ENCODE measurements around the gene PODXL. TPM values are rescaled to one million over a fixed set of nuclear protein-coding genes. Genes with fewer than 3 reads are reported as not detected.

Gene PODXL
- total and polyA plus RNA-seq, 4 donors = 1.2 to 3.6 (median 1.6) TPM

GRCh38 chr7:131581241-131582051 lies 25.0 kb upstream of the PODXL start:
- no peak for DNase-seq (ENCODE audit: low spot score)
- Histone ChIP-seq H3K36me3 (ENCODE audit: control insufficient read depth in 4 of 4, insufficient read depth in 3 of 4, low read depth in 1 of 4, low read length in 3 of 4) (no peaks in the 10 kb centered on the region), H3K9me3 (ENCODE audit: control insufficient read depth in 4 of 4, low read length in 3 of 4) (no peaks in the 10 kb centered on the region), H3K4me3 (ENCODE audit: low read depth in 1 of 3, low read length in 3 of 3) (no peak overlapping the region), H3K27ac (ENCODE audit: low read depth in 1 of 2, low read length in 2 of 2) (no peak overlapping the region), H3K27me3 (ENCODE audit: control insufficient read depth in 4 of 4, insufficient read depth in 4 of 4, low read length in 3 of 4) (no peaks in the 10 kb centered on the region), H3K4me1 (ENCODE audit: control insufficient read depth in 4 of 4, insufficient read depth in 4 of 4, low read length in 3 of 4) (no peaks in the 10 kb centered on the region), H3K9ac (ENCODE audit: low read depth in 1 of 2, low read length in 2 of 2) (no peak overlapping the region)
- TF ChIP-seq HNF4A (conservative IDR thresholded peaks at IDR 0.05) (no peak), NR2F2 (IDR thresholded peaks at IDR 0.05) (peak; percentile 87), HNF4G (IDR thresholded peaks at IDR 0.05) (no peak), JUND (IDR thresholded peaks at IDR 0.05) (no peak)
- WGBS = 60% methylated on average over 16 of the region's 16 CpGs

GRCh38 chr7:131578602-131579001 lies 22.2 kb upstream of the PODXL start:
- no peaks in the 10 kb centered on the region for H3K4me1 ChIP-seq (ENCODE audit: control insufficient read depth in 4 of 4, insufficient read depth in 4 of 4, low read length in 3 of 4)
- H3K9me3 ChIP-seq (ENCODE audit: control insufficient read depth in 4 of 4, low read length in 3 of 4) = no peaks in the 10 kb centered on the region
- no peak overlapping the region for H3K9ac ChIP-seq (ENCODE audit: low read depth in 1 of 2, low read length in 2 of 2)
- H3K27me3 ChIP-seq (ENCODE audit: control insufficient read depth in 4 of 4, insufficient read depth in 4 of 4, low read length in 3 of 4) = no peaks in the 10 kb centered on the region
- H3K4me3 ChIP-seq (ENCODE audit: low read depth in 1 of 3, low read length in 3 of 3) = no peak overlapping the region
- H3K36me3 ChIP-seq (ENCODE audit: control insufficient read depth in 4 of 4, insufficient read depth in 3 of 4, low read depth in 1 of 4, low read length in 3 of 4) = no peaks in the 10 kb centered on the region
- TF ChIP-seq HNF4A (conservative IDR thresholded peaks at IDR 0.05) (no peak), EGR1 (IDR thresholded peaks at IDR 0.05; ENCODE audit: low read depth in 2 of 2) (no peak), REST (IDR thresholded peaks at IDR 0.05) (no peak), GABPA (IDR thresholded peaks at IDR 0.05 in 1 of 2, conservative IDR thresholded peaks at IDR 0.05 in 1 of 2) (no peak), ZBTB33 (IDR thresholded peaks at IDR 0.05) (no peak), FOXA1 (IDR thresholded peaks at IDR 0.05) (no peak), RXRA (IDR thresholded peaks at IDR 0.05) (no peak), CTCF (IDR thresholded peaks at IDR 0.05; ENCODE audit: low read depth, low read length, missing input control) (no peak), RAD21 (IDR thresholded peaks at IDR 0.05) (no peak), FOXA2 (IDR thresholded peaks at IDR 0.05) (no peak), MAX (IDR thresholded peaks at IDR 0.05) (no peak), YY1 (IDR thresholded peaks at IDR 0.05) (no peak), TAF1 (conservative IDR thresholded peaks at IDR 0.05) (no peak), SP1 (IDR thresholded peaks at IDR 0.05) (no peak), JUND (IDR thresholded peaks at IDR 0.05) (no peak)
- H3K27ac ChIP-seq (ENCODE audit: low read depth in 1 of 2, low read length in 2 of 2) = no peak overlapping the region
- WGBS = 85% methylated on average over 3 of the region's 3 CpGs
- DNase-seq (ENCODE audit: low spot score) = no peak
